HK-2 (cell line): ENCODE data around the gene TAS2R8.
"Not testable (repeated sequence)": the region's sequence is repeated elsewhere in the genome, so short reads cannot be mapped to it uniquely, and the experiment has no call there.

Experiments used
- DNase-seq: peaks from one replicate; pipeline ENCODE4 v3.0.0-alpha.2; 2018; ENCODE audit not compliant: unreplicated experiment

TAS2R8 gene

DNA sequence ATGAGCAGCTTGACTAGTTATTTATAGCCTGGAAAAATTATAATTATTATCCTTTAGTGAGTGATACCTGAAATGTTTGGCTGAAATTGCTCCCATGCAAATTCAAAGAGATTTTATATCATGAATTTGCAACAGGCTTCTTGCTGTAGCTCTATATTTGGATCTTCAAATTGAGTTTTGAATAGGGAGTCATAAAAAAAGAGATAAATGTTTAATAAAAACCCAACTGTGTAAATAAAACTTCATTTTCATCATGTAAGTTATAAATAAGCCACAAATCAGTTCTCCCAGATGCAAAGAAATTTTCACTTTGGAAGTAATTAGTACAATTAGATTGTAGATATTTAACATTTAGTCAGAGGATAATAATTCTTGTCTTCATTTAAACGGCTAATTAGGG, at the start of gene TAS2R8:
TSS of gene TAS2R8 (minus strand) at position 101 of the 400 bp plus-strand sequence. CDS start 306 bp downstream, outside the sequence.
- no peak for DNase-seq

GRCh38 chr12:10855807-10856206, 48.7 kb upstream of the TAS2R8 start:
- no peak for DNase-seq

GRCh38 chr12:10853776-10854175, 46.7 kb upstream of the TAS2R8 start:
- DNase-seq = no peak

- no peak for DNase-seq
Observed at GRCh38 chr12:10851243-10851858, 44.3 kb upstream of the TAS2R8 start.

DNA sequence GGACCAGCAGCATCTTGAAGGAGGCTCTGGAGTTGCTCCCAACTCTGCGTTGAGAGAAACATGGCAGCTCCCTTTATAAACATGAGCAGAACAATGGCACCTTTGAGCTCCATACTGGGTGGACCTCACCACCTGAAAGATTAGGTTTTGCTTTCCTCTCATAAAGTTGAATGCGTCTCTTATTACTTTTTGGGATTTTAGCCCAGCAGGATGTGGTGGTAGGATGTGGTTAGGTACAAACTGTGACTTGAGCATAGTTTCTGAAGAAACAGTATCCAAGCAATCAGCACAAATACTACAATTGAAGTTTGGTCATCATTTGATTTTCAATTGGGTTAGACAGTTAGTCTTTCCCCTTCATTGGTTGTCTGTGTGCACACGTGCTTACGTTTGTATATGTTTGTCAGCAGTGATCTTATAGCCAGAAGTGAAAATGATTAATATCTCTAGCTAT, 42.4 kb upstream of the TAS2R8 start, which contains the start of gene PRR4:
TSS of gene PRR4 (minus strand) at position 51 of the 454 bp plus-strand sequence. CDS start at position 13, 38 bp downstream.
- DNase-seq = no peak

DNA sequence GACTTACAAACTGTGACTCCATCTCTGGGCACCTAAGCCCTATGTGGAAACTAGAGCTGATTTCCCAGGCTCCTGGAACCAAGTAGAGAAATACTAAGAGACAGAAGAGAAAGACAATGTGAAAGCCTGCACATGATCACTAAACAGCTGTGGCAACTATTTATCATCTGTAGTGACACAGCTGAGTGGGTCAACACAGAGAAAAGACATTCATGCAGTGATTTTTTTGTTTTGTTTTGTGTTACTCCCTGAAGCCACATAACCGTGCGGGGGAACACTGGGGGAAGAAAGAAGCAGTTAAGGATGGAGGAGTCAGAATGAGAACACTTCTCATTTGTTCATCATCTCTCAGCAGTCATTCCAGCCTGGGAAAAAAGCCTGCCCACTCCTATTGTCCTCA, 40.7 kb upstream of the TAS2R8 start:
- no peak for DNase-seq

GRCh38 chr12:10842862-10843261, 35.8 kb upstream of the TAS2R8 start:
- DNase-seq = no peak

DNA sequence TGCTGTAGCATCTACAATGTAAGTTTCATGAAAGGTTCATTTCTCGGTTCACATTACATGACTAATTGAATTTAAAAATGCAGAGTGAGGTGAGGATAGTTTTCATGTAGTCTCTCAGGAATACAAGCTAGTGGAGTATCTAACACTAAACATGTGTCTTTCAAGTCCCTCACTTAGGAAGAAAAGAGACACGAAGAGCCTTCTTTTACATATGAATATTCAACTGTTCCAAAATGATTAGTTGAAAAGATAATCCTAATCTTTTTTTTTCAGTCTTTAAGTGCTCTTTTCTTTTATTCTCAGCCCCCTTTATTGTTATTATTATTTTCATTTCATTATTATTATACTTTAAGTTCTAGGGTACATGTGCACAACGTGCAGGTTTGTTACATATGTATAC, 31.4 kb upstream of the TAS2R8 start:
- no peak for DNase-seq

DNA sequence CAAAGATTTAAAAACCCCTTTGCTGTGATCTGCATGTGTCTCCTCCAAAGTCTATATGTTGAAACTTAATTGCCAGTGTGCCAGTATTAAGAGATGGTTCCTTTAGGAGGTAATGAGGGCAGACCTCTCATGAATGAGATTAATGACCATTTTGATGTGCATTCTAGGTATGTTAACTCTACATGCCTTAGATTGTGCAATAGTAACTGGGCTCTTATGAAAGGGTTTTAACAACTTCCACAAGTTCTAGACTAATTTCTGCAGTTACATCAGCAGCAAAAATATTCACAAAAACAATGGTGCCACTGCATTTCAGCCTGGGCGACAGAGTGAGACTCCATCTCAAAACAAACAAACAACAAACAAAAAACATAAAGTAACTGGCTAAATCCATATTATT, 22.9 kb upstream of the TAS2R8 start:
- DNase-seq = no peak

DNA sequence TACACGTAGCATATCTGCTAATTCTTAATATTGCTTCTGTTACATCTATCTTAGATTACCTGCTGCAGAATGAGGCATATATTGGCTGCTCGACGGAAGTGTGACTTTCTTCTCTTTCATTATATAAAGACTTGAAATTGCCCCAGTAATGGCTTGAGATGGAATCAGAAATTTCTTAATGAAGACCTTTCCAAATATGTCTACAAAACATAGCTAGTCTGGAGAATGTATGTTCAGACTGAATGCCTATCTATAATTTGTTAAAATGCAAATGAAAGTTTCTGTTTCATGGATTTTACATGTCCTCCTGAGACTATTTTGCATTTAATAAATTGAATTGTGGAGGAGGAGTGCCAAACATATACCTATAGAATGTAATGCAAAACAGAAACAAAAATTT, 19.2 kb upstream of the TAS2R8 start, which contains the start of gene TAS2R10:
TSS of gene TAS2R10 (minus strand) at position 101 of the 400 bp plus-strand sequence. CDS start at position 12, 89 bp downstream.
- no peak for DNase-seq

GRCh38 chr12:10824957-10825356, 17.9 kb upstream of the TAS2R8 start:
- no peak for DNase-seq

DNA sequence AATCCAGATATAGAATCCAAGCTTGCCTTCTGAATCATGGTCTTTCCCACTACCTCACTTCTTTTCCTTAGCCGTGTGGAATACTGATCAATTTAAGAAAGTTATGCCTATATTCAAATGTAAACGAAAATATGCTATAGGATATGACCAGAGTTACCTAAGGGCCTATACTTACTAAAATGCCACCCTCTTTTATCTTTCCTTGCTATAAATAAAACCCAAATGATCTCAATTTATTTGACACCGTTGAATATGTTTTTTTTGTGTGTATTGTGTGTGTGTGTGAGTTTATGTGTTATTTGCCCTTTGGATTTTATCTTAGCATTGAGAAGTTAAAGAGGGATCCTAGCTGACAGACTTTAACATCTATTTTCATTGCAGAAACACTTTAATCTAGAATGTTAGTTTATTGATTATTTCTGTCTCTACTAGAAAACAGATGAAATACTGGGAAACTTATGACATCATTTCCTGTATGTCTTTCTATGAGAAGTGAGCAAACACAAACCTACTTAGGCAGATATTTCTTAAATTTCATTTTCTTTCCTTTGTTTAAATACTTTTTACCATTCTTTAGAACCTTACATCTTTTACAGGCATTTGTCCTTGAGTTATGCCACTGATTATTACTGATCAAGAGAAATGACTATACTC, 4.9 kb upstream of the TAS2R8 start:
- no peak for DNase-seq

- no peak for DNase-seq
Observed at GRCh38 chr12:10810068-10810467, 3.0 kb upstream of the TAS2R8 start, which contains the start of gene TAS2R9. TSS of gene TAS2R9 (minus strand) at chr12:10810168. CDS start at chr12:10810075, 93 bp downstream.

DNA sequence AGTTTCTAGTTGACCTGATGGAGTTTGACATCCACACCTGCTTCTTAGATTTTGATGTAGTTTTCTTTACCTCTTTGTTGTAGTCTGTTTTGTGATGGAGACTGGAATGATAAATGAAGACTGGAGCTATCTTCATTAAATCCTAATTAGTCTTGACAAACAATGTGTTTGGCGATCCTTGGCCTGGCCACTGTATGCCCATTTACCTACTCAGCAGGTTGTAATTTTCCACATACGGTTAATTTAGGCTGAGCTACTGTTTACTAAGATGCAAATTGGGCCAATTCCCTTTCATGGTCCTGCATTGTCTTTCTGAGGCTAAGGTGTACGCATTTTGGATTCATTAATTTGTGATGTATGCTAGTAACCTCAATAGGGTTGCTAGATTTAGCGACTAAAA, 4.5 kb downstream of the TAS2R8 start, which contains the start of gene TAS2R7:
TSS of gene TAS2R7 (minus strand) at position 41 of the 400 bp plus-strand sequence. CDS start 57 bp downstream, outside the sequence.
- no peak for DNase-seq

- no peak for DNase-seq
Observed at GRCh38 chr12:10801741-10802140, 5.3 kb downstream of the TAS2R8 start.

- DNase-seq = no peak
Observed at GRCh38 chr12:10794222-10794621, 12.9 kb downstream of the TAS2R8 start.

GRCh38 chr12:10791769-10792168, 15.3 kb downstream of the TAS2R8 start:
- DNase-seq = not testable (repeated sequence)

GRCh38 chr12:10783252-10783651, 23.8 kb downstream of the TAS2R8 start:
- DNase-seq = no peak

- DNase-seq = no peak
Observed at GRCh38 chr12:10779103-10779502, 28.0 kb downstream of the TAS2R8 start.

DNA sequence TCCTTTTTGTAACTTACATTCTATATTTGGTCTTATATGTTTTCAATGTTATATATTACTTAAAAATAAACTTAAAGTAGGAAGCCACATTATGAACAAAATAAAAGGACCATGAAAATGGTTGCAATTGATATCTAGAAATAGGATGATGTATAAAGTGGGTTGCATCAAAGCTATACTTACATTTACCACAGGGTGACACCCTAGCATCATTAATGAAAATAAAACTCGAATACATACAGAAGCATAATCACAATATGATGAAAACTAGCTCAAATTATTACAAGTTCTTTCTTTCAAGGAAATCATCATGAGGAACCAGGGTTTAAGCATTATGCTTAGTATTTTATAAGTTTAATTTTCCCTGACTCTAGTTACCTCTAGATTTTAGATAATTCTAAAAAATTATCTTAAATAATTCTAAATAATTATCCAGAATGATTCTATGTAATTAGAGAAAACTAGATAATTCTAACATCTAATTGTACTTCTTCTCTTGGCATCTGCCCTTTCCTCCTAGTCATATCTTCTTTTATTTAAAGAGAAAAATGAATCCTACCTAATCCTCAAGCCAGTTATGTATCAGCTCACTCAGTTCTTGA, 35.9 kb downstream of the TAS2R8 start:
- DNase-seq = no peak

DNA sequence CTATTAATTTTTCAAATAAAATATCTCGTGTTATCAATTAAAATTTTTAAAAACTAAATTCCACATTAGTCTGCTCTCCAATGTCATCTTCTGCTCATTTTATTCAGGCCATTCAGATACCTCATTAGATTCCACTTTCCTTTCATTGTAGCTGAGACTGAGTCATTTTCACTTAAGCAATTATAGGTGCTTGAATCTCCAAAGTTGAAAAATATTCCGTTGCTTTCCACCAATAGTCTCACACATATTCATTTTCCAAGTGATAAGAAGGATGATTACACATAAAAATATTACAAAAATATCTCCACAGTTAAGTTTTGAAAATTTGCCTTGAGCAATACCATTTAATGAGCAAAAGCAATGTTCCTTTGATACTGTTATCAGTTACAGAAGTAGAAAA, 47.4 kb downstream of the TAS2R8 start:
- no peak for DNase-seq

GRCh38 chr12:10756194-10756593, 50.9 kb downstream of the TAS2R8 start:
- no peak for DNase-seq
